Hematopoietic multipotent progenitor cell treated with erythropoietin and hydrocortisone succinate and interleukin-3 and kit ligand, for 15 days (in vitro differentiated cells): Measurements from ENCODE around the gene NME9.

Experiments used
- DNase-seq: peaks from one replicate; pipeline ENCODE4 v3.0.0-alpha.2; 2015; ENCODE audit warnings: low spot score

Gene NME9

DNA sequence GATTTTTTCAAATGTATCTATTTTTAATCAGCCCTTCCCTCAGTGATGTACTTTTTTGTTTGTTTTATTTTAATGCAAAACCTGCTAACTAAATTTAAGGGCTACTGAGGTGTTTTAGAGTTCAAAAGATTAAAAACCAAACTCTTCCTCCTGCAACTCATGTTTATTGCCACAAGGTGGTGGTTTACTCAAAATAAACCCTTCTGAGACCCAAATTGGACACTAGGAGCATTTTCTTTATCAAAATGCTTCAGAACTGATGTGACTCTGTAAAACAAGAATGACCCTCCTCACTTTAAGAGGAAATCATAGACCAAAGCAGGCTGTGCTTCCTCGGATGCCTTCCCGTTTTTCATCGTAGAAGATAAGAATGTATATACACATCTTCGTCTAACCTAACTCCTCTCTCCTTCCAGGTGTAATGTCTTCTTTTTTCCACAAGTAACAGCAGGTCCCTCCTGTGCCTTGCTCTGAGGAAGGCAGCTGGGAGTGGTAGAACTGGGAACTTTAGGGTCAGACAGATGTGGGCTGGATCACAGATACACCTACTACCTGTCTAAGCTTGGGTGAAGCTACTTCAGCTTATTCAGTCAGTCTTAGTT is 2.9 kb upstream of the NME9 start:
- DNase-seq, result no peak

DNA sequence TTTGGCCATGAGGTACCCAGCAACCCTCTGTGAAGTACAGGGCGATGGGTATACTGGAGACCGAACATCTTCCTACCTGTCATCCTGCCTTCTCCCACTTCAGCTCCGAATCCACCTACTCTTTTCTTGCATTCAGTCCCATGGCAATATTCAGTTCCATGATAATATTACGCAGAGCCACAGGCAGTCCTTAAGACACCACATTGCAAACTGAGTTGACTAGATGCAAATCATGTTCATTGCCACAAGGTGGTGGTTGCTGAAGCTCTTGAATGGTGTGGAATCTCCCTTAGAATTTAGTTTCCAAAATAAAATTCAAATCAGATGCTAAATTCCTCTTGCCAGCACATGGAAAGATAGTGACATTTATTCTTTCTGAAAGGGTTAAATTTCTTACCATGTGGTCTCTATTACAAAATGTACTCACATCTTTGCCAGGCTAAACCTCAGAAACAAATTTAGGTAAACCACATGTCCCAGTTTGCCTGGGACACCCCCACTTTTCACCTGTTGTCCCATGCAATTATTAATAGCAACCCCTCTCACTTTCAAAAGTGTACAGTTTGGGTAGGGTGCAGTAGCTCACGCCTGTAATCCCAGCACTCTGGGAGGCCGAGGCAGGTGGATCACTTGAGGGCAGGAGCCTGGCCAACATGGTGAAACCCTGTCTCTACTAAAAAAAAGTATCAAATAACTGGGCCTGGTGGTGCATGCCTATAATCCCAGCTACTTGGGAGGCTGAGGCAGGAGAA is 1.7 kb upstream of the NME9 start:
- DNase-seq, result no peak

DNA sequence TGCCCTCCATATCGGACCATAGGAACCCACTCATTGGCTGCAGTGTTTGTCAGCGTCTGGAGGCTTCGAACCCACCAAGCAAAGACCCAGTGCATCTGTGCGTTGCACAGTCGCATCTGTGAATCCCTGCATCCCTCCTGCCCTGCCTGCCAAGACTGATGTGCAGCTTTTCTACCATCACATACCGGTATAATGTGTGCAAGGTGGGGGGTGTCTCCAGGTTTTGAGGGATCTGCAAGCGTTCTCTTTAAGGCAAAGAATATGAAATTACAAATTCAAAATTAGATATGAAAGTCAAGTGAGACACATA is 288 bp upstream of the NME9 start:
- DNase-seq, result no peak

DNA sequence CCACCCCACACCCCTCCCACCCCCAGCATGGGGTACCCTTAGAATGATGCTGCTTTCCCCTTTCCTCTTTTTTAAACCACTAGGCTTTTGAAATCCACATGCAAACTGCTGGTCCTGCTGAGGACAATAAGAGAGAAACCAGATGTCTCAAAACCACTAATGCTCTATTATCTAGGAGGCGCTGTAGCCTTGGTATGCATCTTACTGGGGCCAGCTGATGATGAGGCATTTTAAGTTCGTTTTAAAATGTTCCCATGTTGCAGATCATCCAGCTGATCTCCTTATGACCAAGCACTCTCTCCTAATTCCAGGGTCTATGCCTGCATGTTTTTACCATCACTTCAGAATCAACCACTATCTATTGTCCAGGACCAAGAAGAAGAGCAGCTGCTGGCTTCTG is 1.3 kb downstream of the NME9 start:
- DNase-seq, result no peak

GRCh38 chr3:138327831-138328230 is 1.8 kb downstream of the NME9 start:
- no peak for DNase-seq

- no peak for DNase-seq
Measured at GRCh38 chr3:138326866-138327595, 2.6 kb downstream of the NME9 start.

GRCh38 chr3:138325990-138326389 is 3.7 kb downstream of the NME9 start:
- DNase-seq, result no peak

GRCh38 chr3:138323971-138324370 is 5.7 kb downstream of the NME9 start:
- DNase-seq, result no peak

DNA sequence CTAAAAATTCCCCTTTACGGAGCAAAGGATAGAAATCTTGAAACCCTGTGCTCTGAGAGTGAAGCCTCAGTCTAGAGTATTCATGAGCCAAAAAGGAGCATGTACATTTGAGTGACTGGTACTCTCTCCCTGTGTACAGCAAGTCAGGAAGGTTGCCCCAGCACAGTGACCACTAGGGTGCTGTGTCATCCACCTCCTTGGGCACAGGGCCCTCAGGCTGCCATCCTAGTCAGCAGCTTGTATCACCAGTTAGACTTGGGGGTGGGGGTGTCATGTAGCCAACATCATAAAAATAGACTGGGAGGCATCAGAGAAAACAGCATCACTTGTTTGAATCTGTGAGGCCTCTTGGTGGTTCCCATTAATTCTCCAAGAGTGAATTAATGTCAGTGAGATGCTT is 12.0 kb downstream of the NME9 start:
- DNase-seq, result no peak

GRCh38 chr3:138314751-138315150 is 14.9 kb downstream of the NME9 start:
- no peak for DNase-seq

GRCh38 chr3:138310494-138310893 is 19.2 kb downstream of the NME9 start:
- DNase-seq, result no peak

DNA sequence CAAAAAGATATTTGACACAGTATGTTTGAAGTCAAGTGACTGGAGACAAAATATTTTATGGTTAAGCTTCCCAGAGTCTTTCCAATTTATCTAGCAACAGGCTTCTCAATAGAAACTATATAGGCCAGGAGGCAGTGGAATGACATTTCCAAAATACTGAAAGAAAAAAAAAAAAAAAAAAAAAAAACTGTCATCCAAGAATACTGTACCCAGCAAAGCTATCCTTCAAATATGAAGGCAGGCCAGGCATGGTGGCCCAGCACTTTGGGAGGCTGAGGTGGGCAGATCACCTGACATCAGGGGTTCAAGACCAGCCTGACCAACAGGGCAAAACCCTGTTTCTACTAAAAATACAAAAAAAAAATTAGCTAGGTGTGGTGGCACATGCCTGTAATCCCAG is 20.9 kb downstream of the NME9 start:
- DNase-seq, result no peak

DNA sequence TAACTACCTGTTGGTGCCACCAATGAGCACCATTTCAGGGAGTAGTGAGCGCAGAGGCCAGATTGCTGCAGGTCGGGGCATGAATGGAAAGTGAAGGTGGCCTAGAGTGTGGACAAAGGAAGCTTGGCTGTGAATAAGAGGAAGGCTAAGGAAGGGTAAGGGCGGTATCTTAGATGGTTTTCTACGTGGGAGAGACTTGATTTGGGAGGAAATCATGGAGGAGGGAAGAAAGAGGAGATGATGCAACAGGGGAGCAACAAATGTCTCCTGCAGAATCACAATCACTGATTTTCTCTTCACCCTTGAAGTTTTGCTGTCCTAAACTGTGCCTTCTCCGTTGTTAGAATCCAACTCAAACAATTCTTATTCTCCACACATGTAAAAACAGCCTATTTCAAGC is 21.8 kb downstream of the NME9 start:
- no peak for DNase-seq

GRCh38 chr3:138303474-138303873 is 26.2 kb downstream of the NME9 start:
- no peak for DNase-seq

DNA sequence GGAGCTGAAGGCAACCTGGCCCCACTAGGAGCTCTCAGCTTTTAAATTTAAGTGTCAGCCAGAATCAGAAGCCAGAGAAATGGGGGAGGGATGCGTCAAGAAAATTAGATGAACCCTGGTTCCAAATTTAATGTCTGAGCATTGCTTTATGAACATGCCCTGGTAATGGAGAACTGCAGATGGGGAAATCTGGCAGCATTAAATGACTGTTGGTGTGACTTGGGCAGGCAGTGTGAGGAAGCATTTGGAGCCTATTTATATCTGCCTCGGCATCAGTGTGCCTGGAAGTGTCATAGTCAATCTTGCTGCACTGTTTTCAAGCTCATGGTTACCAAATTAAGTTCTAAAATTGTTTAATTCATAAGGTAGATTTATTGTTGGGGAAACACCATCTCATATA is 29.0 kb downstream of the NME9 start:
- DNase-seq, result no peak

DNA sequence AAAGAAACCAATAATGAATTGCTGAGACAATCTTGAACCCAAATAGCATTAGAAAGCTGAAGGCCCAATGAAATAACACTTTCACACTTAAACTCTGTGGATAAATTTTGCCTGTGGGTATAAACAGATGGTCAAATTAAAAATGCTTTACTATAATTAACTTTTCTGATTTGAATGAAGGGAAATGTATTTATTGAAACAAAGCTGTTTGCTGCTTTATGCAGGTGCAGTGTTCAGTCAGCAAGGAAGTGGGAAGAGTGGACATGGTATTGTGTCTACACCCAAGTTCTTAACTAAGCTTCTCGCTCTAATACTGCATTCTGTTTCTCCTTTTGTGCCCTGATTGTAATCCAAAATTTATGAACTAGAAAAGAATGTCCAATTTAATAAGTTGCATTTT is 31.8 kb downstream of the NME9 start:
- no peak for DNase-seq

DNA sequence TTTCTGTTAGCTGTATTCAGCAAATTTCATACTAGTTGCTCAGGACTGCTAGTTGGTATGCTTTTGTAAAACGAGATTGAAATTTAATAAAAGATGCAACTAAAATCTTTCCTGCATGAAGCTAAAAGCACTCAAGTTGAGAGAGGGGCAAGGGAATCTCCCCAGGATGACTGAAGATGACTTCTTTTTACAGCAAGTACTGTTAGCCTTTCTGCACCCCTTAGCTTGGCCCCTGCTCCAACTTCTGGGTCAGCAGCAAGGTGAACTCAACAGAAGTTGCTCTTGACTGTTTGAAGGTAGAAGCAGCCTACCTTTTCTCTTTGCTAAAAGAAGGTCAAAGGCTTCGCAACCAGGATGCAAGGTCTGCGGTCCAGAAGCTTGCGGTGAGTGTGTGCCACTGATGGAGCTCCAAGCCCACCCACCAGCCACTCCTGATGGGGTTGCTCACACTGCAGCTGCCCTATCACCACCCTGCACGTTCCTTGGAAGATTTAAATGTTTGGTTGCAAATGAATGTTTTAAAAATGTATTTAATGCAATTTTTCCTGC is 32.5 kb downstream of the NME9 start:
- no peak for DNase-seq

DNA sequence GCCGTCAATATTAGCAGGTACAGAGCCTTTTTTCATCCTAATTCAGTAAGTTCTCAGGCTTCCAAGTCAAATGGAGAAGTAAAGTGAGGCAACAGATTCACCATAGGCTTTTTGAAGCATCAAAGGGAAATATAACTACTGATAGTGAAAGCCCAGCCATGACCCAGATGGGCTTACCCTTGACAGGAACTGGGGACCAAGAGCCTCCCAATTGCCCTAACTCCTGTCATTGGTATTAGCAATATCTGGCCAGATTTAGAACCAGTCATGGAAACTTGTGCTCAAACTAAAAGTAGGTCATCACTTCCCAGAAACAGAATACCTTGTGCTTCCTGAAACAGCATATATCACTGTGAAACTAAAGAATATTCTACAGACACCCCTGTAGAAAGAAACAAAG is 33.0 kb downstream of the NME9 start:
- DNase-seq, result no peak

- no peak for DNase-seq
Measured at GRCh38 chr3:138289701-138290100, 40.0 kb downstream of the NME9 start.

- DNase-seq, result no peak
Measured at GRCh38 chr3:138289260-138289659, 40.4 kb downstream of the NME9 start.

DNA sequence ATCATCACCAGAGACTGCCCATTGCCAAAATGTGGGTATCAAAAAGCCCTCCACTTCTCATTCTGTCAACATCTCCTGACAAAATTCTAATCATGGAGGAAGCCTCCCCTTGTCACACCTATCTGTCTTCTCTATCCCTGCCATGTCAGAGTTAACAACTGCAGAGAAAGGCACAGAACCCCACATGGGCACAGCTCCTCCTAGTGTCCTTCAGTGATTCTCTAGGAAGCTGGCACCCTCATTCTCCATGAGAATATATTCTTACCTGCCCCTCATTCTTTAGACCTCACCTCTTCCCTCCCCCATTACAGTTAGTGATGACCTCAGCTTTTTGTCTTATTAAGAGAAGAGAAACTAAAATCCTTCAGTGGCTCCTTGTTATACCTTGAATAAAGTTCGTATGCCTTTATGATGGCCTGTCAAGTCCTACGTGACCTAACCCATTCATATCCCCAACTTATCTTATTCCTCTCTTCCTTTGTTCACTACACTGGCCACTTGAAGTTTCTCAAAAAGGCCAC is 44.6 kb downstream of the NME9 start:
- no peak for DNase-seq

DNA sequence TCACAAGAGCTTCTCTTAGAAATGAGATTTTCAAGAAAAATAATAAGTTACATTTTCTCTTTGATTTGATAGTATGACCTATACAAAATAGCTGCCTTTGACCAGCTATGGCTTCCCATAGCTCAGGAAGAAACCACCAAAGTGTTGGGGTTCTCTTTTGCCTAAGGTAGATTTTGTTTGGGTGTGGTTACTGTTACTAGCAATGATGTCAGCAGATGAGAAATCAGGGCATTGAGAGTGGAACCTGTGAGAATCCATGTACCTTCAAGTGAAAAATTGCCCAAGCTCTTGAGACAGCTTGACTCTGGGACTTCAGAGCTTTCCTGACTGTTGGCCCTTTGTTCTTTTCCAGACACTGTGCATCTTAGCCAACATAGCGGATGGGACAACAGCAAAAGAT is 45.6 kb downstream of the NME9 start:
- DNase-seq, result no peak

DNA sequence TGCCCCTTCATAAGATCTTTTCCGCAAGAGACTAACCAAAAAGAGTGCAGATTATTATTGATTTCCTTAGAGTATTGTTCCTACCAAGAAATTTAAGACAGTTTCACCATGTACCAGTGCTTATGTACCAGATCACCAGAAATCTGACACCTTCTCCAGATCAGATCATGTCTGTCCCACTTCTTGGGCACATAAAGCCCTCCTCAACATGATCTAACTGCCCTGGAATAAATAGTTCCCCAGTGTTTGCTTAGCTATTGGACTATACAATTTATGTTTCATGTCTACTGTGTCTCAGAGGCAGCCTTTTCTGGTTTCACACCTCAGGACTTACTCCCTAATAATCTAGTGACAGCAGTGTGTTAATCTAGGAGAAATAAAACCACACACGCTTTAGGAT is 46.8 kb downstream of the NME9 start:
- no peak for DNase-seq
